Astrocyte of the spinal cord (primary cell): Measurements from ENCODE around the gene FER1L5.

Experiments used
- DNase-seq: peaks from one replicate; pipeline ENCODE4 v3.0.0; 2011; ENCODE audit warnings: low read depth, low spot score
- H3K4me3 ChIP-seq: 2 replicates; pipeline ENCODE4 v1.5.1; 2011; ENCODE audit warnings: low read depth, mild to moderate bottlenecking, low read length, moderate library complexity
- in situ Hi-C: cut with HindIII; loops from 2 replicates; pipeline ENCODE4 v1.10.0; 2017; ENCODE audit warnings: low sequenced_read_pairs
- TF ChIP-seq, protein P1 (sequence below): IDR thresholded peaks from 2 replicates; pipeline ENCODE4 v1.5.1; 2012; ENCODE audit warnings: low read depth, mild to moderate bottlenecking, low read length, inconsistent platforms

Gene FER1L5

DNA sequence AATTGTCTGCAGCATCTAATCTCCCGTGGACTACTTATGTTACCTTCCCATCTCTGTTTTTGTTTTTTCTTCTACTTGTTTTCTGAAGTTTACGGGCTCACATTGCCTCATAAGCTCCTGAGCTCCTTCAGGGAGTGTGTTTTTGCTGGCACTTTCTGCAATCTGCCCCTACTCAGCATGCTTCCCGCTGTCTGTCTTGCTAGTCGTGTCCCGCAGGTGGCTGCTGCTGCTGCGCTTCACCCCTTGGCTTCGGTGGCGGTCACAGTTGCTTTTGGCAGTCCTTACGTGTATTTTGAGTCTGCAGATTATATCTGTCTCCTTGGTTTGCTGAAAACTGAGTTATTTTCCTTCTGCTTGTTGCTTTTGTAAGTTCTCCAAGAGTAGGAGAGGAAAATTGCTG, 37.3 kb downstream of the FER1L5 start:
- TF ChIP-seq, protein P1, sequence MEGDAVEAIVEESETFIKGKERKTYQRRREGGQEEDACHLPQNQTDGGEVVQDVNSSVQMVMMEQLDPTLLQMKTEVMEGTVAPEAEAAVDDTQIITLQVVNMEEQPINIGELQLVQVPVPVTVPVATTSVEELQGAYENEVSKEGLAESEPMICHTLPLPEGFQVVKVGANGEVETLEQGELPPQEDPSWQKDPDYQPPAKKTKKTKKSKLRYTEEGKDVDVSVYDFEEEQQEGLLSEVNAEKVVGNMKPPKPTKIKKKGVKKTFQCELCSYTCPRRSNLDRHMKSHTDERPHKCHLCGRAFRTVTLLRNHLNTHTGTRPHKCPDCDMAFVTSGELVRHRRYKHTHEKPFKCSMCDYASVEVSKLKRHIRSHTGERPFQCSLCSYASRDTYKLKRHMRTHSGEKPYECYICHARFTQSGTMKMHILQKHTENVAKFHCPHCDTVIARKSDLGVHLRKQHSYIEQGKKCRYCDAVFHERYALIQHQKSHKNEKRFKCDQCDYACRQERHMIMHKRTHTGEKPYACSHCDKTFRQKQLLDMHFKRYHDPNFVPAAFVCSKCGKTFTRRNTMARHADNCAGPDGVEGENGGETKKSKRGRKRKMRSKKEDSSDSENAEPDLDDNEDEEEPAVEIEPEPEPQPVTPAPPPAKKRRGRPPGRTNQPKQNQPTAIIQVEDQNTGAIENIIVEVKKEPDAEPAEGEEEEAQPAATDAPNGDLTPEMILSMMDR: no peak
- peak; percentile 19 for DNase-seq
- in situ Hi-C loops: loop anchor here (25.0 kb wide), 1 partner anchor 132 kb away; the partner anchor contains the start of gene CNNM3
- no peak overlapping the region for H3K4me3 ChIP-seq

DNA sequence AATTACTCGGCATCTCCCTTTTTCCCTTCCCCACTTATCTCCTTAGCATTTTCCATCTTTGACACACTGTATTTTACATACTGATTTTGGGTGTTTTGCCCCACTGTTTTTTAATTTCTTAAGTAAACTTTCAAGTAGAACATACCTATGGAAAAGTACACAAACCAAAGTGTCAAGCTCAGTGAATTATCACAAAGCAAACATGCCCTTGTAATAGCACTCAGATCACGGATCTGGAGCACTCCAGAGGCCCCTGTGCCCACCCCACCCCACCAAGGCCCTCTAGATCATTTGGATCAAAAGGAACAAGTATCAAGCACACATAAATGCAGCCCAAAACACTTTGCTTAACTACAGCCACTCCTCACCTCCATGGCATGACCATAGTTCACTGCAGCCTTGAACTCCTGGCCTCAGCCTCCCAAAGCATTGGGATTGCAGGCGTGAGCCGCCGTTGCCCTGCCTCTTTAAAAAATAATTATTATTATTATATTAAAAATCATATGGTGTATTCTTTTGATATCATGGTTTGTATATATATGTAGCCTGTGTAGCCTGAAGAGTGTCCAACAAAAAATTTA, 38.1 kb downstream of the FER1L5 start:
- DNase-seq: no peak

GRCh38 chr2:96681540-96681939, 39.0 kb downstream of the FER1L5 start:
- DNase-seq: no peak
- TF ChIP-seq, protein P1: no peak
- in situ Hi-C loops: loop anchor here (25.0 kb wide), 1 partner anchor 131 kb away; the partner anchor contains the start of gene CNNM3
- H3K4me3 ChIP-seq: no peak overlapping the region

More for the DNA sequence above, 38.1 kb downstream of the FER1L5 start:
- TF ChIP-seq, protein P1: no peak
- no peak overlapping the region for H3K4me3 ChIP-seq
- in situ Hi-C loops: loop anchor here (25.0 kb wide), 1 partner anchor 132 kb away; the partner anchor contains the start of gene CNNM3

DNA sequence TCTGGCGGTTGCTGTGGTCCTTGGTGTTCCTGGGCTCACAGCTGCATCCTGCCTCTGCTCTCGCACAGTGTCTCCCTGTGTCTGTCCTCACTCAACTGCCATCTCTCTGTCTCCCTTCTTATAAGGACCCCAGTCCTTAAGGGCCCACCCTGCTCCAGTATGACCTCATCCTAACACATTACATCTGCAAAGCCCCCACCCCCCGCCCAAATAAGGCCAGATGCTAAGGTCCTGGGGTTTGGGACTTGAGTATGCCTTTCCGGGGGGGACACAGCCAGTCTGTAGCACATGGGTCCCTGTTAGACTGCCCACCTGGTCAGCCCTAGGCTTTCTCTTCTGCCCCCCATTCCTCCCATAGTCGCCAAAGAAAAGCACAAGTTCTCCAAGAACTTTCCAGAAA, 40.7 kb downstream of the FER1L5 start:
- H3K4me3 ChIP-seq: no peak overlapping the region
- in situ Hi-C loops: loop anchor here (25.0 kb wide), 1 partner anchor 129 kb away; the partner anchor contains the start of gene CNNM3
- TF ChIP-seq, protein P1: no peak
- no peak for DNase-seq

DNA sequence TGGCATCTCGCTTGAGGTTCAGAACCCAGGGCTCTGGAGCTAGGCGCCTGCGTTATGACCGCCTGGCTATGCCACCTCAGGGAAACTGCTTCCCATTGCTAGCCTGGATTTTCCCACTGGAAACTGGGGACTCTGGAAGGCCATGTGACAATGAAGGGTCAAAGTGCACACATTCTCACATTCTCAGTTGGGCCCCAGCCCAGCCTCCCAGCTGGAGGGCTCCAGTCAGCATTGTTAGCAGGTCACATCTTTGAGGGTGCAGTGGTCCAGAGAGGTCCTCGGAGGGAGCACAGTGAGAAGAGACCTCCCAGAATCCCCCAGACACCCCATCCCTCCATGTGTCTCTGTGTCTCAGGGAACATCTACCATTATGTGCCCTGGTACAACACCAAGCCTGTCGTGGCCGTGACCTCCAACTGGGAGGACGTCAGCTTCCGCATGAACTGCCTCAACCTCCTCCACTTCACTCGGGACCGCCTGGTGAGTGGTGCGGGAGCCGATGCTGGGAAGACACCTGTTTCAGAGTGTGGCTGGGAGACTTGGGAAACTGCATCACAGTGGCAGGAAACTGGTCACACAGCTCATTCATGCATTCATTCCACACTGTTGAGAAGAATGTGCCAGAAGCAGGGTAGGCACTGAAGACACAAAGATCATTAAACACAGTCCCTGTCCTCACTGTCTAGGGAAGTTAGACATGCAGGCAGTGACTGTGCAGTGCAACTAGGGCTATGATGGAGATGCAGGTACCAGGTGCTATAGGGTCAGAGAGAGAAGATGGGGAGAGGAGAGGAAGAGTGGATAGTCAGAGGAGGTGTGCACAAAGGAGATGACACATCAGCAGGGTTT, 41.6 kb downstream of the FER1L5 start:
- H3K4me3 ChIP-seq: no peak overlapping the region
- DNase-seq: no peak
- TF ChIP-seq, protein P1: no peak
- in situ Hi-C loops: loop anchor here (25.0 kb wide), 1 partner anchor 128 kb away; the partner anchor contains the start of gene CNNM3

GRCh38 chr2:96684883-96685576, 42.5 kb downstream of the FER1L5 start:
- TF ChIP-seq, protein P1: no peak
- DNase-seq: no peak
- no peak overlapping the region for H3K4me3 ChIP-seq
- in situ Hi-C loops: loop anchor here (25.0 kb wide), 1 partner anchor 127 kb away; the partner anchor contains the start of gene CNNM3
